GM21360 (cell line): ENCODE measurements around the gene CXorf49B.
A peak's percentile ranks its signal among the peaks of the same experiment; 100 is the strongest.
"Not testable (repeated sequence)": the region's sequence is repeated elsewhere in the genome, so short reads cannot be mapped to it uniquely, and the experiment has no call there.

Experiments used
- ATAC-seq: cut with Tn5 transposase; IDR thresholded peaks from one replicate; pipeline ENCODE4 v1.9.1; 2021; ENCODE audit warnings: mild to moderate bottlenecking, moderate library complexity; ENCODE audit not compliant: unreplicated experiment

Gene CXorf49B

GRCh38 chrX:71763049-71763448 lies at the start of gene CXorf49B:
Gene CXorf49B, plus strand, starts transcription at chrX:71763349. Its CDS starts 75 bp downstream, at chrX:71763424.
- not testable (repeated sequence) for ATAC-seq

DNA sequence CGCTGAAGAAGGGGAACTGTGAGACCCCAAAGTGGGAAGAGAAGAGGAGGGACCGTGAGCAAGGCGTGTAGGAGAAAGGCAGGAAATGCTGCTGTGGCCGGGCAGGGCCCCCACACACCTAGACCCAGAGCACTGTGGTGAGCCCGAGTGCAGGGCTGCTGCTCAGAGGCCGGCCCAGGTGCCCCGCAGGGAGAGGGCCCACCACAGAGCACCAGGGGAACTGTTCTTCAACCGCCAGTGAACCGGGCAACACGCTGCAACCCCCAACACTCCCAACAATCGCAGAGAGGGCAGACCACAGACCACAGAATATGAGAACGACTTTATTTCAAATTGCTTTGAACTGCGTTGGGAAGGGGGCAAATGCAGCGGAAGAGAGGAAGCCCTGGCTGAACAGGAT lies 49.1 kb upstream of the CXorf49B start:
- ATAC-seq = not testable (repeated sequence)

- ATAC-seq = not testable (repeated sequence)
Measured at GRCh38 chrX:71715551-71715950, 47.6 kb upstream of the CXorf49B start.

- not testable (repeated sequence) for ATAC-seq
Measured at GRCh38 chrX:71716323-71716722, 46.8 kb upstream of the CXorf49B start.

- ATAC-seq = not testable (repeated sequence)
Measured at GRCh38 chrX:71718185-71718584, 45.0 kb upstream of the CXorf49B start, which contains the start of gene CXorf49. Gene CXorf49, minus strand, starts transcription at chrX:71718285. Its CDS starts 134 bp downstream, at chrX:71718151.

DNA sequence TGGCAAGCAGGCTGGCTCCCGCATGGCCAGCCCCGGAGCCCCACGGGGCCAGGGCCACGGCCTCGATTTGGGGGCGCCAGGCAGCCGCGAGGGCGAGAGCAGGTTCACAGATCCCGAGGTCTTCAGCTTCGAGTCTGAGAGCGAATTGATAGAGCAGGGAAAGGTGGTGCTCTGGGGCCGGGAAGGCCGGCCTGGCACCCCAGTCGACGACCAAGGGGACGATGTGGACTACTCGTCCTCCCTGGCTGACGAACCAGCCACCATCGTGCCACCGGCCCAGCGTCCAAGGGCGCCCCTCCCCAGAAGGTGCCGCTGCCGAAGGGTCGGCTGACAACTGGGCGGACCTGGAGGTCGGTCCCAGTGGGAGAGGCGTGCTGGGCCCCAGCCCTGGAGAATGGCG lies 44.0 kb upstream of the CXorf49B start:
- not testable (repeated sequence) for ATAC-seq

DNA sequence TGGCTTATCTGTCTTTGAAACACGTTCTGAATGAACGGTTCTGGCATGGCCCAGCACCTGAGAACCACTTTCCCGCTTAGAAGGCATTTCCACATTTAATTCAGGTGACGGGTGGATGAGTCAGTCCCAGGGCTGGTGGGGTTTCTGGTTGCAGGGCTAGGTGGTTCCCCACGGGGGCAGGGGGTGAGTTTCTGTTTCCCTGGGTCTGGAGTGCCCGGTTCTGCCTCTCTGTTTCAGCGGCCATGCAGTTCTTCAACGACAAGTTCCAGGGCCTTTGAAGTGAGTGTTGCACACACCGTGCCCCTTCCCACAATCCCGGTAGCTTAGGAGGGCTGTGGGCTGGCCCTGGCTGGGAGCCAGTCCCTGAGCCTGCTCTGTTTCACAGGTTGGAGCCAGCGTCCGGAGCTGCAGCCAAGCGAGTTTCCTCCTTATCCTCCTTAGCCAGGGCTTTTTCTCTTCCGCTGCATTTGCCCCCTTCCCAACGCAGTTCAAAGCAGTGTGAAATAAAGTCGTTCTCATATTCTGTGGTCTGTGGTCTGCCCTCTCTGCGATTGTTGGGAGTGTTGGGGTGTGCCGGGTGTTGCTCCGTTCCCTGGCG lies 42.8 kb upstream of the CXorf49B start:
- not testable (repeated sequence) for ATAC-seq

- ATAC-seq = not testable (repeated sequence)
Measured at GRCh38 chrX:71760688-71761281, 2.4 kb upstream of the CXorf49B start.

GRCh38 chrX:71764832-71765231 lies 1.7 kb downstream of the CXorf49B start:
- not testable (repeated sequence) for ATAC-seq

DNA sequence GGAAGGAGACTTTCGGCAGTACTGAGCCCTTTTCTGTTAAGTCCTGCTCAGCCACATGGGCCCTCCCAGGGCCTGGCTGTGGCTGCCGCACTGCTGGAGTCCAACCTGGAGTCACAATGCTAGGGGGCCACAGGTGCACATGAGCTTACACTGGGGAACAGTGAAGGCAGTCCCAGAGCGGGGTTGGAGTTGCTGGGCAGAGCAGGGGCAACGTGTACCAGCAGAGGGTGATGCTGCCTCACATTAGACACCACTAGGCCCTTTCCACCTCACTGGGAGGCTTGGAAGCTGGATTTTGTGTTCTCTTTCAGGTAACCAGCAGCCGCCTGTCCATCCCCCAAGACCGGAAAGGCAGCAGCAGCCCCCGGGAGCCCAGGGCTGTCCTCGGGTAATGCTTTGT lies 2.5 kb downstream of the CXorf49B start:
- not testable (repeated sequence) for ATAC-seq

DNA sequence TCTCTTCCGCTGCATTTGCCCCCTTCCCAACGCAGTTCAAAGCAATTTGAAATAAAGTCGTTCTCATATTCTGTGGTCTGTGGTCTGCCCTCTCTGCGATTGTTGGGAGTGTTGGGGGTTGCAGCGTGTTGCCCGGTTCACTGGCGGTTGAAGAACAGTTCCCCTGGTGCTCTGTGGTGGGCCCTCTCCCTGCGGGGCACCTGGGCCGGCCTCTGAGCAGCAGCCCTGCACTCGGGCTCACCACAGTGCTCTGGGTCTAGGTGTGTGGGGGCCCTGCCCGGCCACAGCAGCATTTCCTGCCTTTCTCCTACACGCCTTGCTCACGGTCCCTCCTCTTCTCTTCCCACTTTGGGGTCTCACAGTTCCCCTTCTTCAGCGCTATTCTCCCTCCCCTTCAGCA lies 4.0 kb downstream of the CXorf49B start:
- ATAC-seq = not testable (repeated sequence)

DNA sequence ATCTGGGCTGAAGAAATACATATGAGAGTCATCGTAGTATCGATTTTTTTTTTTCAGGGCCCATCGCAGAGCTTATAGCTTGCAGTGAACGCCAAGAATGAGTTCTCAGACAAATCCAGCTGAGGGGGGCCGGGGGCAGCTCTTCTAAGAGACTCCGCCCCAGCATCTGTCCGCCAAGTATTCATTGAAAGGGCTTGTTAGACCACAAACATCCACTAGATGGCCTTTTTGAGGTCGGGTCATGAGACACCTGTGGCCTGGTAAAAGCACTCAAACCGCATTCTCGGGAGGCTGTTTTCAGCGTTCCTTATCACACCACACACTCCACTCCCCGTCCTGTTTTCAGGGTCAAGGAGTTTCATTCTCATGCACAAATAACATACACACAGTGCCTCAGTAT lies 15.2 kb downstream of the CXorf49B start:
- not testable (repeated sequence) for ATAC-seq

DNA sequence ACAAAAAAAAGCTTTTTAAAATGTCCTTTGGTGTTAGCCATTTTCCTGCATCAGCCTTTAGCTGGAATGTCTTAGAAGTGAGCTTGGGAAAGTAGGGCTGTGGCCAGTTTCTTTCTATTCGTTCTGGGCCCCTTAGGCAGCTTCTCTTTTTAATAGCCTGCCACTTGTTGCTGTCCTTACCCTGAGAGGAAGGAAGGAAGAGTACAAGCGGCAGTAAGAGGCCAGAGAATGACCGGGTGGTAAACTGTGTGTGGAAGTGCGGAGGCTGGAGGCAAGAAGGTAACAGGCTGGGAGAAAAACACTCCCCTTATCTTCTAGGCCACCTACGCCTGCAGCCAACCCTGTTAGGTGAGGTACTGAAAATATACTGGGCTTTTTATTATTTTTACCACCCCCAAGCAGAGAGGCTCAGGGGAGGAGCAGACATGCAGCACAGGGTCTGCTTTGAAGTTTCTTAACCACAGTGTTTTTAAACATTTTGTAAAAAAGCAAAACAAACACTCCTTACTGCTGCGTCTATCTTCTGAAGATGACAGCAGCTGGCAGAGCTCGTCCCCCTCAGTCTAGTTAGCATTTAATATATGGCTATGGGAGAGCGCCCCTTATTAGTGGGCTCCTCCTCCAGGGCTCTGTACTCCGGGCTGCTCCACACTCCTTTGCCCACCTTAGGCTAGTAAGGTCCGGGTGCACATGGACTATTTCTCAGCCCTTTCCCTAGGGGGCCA lies 19.2 kb downstream of the CXorf49B start:
- ATAC-seq = not testable (repeated sequence)

- ATAC-seq = not testable (repeated sequence)
Measured at GRCh38 chrX:71782950-71783299, 19.8 kb downstream of the CXorf49B start.

DNA sequence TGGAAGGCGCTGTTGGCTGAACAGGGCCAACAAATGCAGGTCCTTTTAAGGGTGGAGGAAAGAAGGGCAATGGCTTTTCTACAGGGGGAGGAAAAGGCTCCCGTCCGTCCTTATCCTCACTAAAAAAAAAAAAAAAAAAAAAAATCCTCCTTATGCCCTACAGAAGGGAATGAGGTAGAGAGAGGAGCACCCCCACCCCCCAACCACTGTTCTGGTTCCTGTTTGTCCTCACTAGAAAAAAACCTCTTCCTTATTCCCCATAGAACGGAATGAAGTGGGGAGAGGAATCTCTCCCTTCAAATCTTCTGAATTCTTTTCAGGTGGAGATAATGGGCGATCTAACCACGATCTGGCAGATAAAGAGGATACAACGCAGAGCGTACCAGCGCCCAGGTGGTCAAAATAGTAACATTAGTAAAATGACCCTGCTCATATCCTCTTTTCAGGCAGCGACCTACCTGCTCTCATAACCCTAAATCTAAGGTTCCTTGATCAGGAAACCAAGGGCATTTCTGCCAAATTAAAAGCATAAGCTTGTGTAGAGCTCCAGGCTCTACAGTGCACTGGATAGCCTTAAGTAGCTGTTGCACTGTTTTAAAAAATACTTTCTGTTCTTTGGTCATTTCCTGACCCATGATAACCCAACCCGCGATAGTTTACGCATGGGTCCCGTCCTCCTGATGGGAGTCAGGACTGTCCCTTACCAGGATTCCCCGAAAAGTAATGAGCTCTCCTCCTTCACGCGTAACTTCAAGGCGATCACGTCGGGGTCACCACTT lies 20.6 kb downstream of the CXorf49B start:
- ATAC-seq = peak; percentile 15

GRCh38 chrX:71784348-71784983 lies 21.3 kb downstream of the CXorf49B start:
- ATAC-seq = peak; percentile 64

DNA sequence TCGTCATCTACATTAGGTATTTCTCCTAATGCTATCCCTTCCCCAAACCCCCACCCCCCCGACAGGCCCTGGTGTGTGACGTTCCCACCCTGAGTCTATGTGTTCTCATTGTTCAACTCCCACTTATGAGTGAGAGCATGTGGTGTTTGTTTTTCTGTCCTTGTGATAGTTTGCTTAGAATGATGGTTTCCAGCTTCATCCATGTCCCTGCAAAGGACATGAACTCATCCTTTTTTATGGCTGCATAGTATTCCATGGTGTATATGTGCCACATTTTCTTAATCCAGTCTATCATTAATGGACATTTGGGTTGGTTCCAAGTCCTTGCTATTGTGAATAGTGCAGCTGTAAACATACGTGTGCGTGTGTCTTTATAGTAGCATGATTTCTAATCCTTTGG lies 43.3 kb downstream of the CXorf49B start:
- ATAC-seq = not testable (repeated sequence)

- no peak for ATAC-seq
Measured at GRCh38 chrX:71809886-71810285, 46.7 kb downstream of the CXorf49B start.

DNA sequence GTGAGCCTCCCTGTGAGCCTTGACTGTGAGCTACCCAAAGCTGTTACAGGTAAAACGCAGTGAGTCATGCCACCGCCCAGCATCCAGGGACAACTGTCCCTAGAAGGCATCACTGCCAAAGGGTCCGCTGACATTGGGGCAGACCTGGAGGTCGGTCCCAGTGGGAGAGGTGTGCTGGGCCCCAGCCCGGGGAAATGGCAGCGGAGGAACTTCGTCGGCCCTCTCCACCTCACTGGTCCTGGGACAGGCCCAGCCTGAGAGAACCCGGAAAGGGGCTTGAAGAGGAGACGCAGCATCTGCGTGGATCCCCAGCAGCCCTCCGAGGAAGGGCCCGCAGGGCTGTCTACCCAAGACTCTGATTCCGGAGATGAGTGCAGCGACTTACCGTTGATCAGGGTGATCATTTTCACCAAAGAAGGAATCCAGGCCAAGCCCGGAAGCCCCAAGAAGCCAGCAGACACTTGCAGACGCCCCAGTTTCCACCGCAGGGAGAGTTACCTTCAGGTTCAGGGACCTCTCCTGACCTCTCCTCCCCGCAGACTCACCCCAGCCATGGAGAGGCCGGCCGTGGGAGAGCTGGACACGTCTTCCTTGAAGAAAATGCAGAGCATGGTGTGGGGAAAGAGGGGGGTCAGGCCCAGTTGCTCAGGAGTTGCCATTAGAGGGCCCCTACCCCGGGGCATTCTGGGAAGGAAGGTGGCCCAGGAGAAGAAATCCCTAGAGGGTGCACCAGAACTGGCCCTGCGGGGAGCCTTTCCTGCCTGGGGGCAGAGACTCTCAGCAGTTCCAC lies 51.2 kb downstream of the CXorf49B start:
- no peak for ATAC-seq
